A673 (cell line): ENCODE measurements around the gene PLPP2. TPM values are rescaled to one million over a fixed set of nuclear protein-coding genes. Genes with fewer than 3 reads are reported as not detected.
A peak's percentile ranks its signal among the peaks of the same experiment; 100 is the strongest.

Experiments
- BruUV-seq: library from RNA; stranded (reverse); fragments of 400-500 nt; replicated peaks from 2 replicates; lab custom pipeline; 2021; lab: Mats Ljungman, UMichigan
- CTCF ChIA-PET: fragments of 300-600 bp; sonication (Branson Sonifier 250); formaldehyde crosslinking; loops from one replicate; lab custom pipeline; 2022; ENCODE audit warnings: antibody characterized with exemption; lab: Charles Lee
- POLR2A ChIA-PET: fragments of 300-600 bp; sonication (Branson Sonifier 250); formaldehyde crosslinking; loops from one replicate; lab custom pipeline; 2022; ENCODE audit warnings: antibody characterized with exemption; ENCODE audit not compliant: low non-redundant PET; lab: Charles Lee
- DNase-seq: peaks from one replicate; pipeline ENCODE4 v3.0.0-alpha.2; 2015; ENCODE audit warnings: low spot score
- H3K27ac ChIP-seq: fragments of 200-600 bp; sonication (generic); 2 replicates; pipeline ENCODE4 v1.5.1; 2016; ENCODE audit warnings: mixed run types, low read depth, mild to moderate bottlenecking, mixed read lengths, antibody characterized with exemption, low read length; ENCODE audit not compliant: poor library complexity, severe bottlenecking
- H3K27me3 ChIP-seq: fragments of 200-600 bp; sonication (generic); replicated peaks from 2 replicates; pipeline ENCODE4 v1.6.1; 2017; ENCODE audit warnings: mixed run types, low read depth, mild to moderate bottlenecking, mixed read lengths, antibody characterized with exemption, low read length; ENCODE audit not compliant: insufficient read depth, poor library complexity
- H3K36me3 ChIP-seq: fragments of 200-600 bp; sonication (generic); 2 replicates; pipeline ENCODE4 v1.6.1; 2016; ENCODE audit warnings: mixed run types, mild to moderate bottlenecking, mixed read lengths, antibody characterized with exemption, low read length; ENCODE audit not compliant: insufficient read depth, poor library complexity, severe bottlenecking
- H3K4me1 ChIP-seq: fragments of 200-600 bp; sonication (generic); 2 replicates; pipeline ENCODE4 v1.6.1; 2017; ENCODE audit warnings: mixed run types, mild to moderate bottlenecking, mixed read lengths, antibody characterized with exemption, low read length; ENCODE audit not compliant: insufficient read depth, poor library complexity, severe bottlenecking
- H3K4me3 ChIP-seq: fragments of 200-600 bp; sonication (generic); 2 replicates; pipeline ENCODE4 v1.5.1; 2016; ENCODE audit warnings: low read depth, mixed run types, mild to moderate bottlenecking, mixed read lengths, low read length; ENCODE audit not compliant: poor library complexity, severe bottlenecking
- H3K9me3 ChIP-seq: fragments of 200-600 bp; sonication (generic); 2 replicates; pipeline ENCODE4 v1.6.1; 2016; ENCODE audit warnings: mixed run types, low read depth, mild to moderate bottlenecking, mixed read lengths, antibody characterized with exemption, low read length; ENCODE audit not compliant: poor library complexity, severe bottlenecking
- EZH2 ChIP-seq: fragments of 200-600 bp; sonication (generic); IDR thresholded peaks from 2 replicates; pipeline ENCODE4 v1.6.1; 2017; ENCODE audit warnings: borderline replicate concordance, low read depth, mild to moderate bottlenecking, mixed read lengths, antibody characterized with exemption, low read length; ENCODE audit not compliant: poor library complexity, severe bottlenecking
- intact Hi-C: fragments of 100-400 bp; cut with micrococcal nuclease; formaldehyde crosslinking; loops from one replicate; pipeline ENCODE4 v1.10.0; 2022; ENCODE audit not compliant: unreplicated experiment
- total RNA-seq: library from RNA; stranded (reverse); gene quantifications from 2 replicates; pipeline ENCODE4 v1.2.3, GENCODE V29; 2021
- TF ChIP-seq, protein P1 (sequence below): fragments of 300-800, 200-600 bp; sonication (generic); conservative IDR thresholded peaks from 2 replicates; pipeline ENCODE4 v1.5.1; 2017; ENCODE audit warnings: low read depth, mild to moderate bottlenecking, antibody characterized with exemption, low read length, moderate library complexity, mixed read lengths

Gene PLPP2
- total RNA-seq, 1 experiment from 2014 or later: 2.6 TPM

DNA sequence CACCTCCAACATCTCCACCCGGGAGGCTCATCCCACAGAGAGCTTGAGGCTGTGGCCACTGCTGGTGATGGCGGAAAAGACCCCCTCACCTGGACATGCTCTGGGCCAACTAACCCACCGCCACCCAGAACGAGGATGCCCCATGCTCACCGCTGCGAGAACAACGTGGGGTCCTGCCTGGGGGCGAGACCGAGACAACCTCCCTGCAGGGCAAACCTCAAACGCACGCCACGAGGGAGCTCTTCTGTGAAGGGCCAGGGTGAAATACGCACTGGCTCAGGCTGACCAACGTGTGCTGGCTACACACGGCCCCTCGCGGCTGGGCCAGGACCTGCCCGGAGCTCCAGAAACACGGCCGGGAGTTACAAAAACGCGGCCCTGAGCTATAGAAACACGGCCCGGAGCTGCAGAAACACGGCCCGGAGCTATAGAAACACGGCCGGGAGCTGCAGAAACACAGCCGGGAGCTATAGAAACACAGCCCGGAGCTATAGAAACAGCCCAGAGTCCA is 19.0 kb upstream of the PLPP2 start:
- H3K4me3 ChIP-seq: no peak overlapping the region
- no peaks in the 10 kb centered on the region for H3K4me1 ChIP-seq
- no TSS peak for BruUV-seq
- TF ChIP-seq EZH2: no peak
- TF ChIP-seq, protein P1, sequence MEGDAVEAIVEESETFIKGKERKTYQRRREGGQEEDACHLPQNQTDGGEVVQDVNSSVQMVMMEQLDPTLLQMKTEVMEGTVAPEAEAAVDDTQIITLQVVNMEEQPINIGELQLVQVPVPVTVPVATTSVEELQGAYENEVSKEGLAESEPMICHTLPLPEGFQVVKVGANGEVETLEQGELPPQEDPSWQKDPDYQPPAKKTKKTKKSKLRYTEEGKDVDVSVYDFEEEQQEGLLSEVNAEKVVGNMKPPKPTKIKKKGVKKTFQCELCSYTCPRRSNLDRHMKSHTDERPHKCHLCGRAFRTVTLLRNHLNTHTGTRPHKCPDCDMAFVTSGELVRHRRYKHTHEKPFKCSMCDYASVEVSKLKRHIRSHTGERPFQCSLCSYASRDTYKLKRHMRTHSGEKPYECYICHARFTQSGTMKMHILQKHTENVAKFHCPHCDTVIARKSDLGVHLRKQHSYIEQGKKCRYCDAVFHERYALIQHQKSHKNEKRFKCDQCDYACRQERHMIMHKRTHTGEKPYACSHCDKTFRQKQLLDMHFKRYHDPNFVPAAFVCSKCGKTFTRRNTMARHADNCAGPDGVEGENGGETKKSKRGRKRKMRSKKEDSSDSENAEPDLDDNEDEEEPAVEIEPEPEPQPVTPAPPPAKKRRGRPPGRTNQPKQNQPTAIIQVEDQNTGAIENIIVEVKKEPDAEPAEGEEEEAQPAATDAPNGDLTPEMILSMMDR: no peak
- H3K27me3 ChIP-seq: no peaks in the 10 kb centered on the region
- intact Hi-C loops: no loop called here
- ChIA-PET CTCF (no interaction called here), POLR2A (no interaction called here)
- peak; percentile 25 for DNase-seq
- H3K9me3 ChIP-seq: no peaks in the 10 kb centered on the region
- no peak overlapping the region for H3K27ac ChIP-seq
- H3K36me3 ChIP-seq: peaks cover 40% of the 10 kb centered on the region

DNA sequence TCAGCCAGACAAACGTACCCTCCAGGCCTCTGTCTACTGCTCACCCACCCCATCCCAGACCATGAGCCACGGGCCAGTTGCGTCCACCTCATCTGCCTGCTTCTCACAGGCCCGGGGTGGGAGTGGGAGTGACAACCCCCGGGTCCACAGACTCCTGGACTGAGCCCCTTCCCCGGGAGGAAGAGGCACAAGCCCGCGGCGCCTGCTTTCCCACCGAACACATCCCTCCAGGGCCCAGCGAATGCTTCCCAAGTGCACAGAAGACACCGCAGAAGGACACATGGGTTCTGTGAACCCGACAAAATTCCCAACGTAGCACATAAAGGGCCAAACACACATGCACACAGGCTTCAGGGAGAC is 18.0 kb upstream of the PLPP2 start:
- CTCF ChIA-PET: no interaction called here

DNA sequence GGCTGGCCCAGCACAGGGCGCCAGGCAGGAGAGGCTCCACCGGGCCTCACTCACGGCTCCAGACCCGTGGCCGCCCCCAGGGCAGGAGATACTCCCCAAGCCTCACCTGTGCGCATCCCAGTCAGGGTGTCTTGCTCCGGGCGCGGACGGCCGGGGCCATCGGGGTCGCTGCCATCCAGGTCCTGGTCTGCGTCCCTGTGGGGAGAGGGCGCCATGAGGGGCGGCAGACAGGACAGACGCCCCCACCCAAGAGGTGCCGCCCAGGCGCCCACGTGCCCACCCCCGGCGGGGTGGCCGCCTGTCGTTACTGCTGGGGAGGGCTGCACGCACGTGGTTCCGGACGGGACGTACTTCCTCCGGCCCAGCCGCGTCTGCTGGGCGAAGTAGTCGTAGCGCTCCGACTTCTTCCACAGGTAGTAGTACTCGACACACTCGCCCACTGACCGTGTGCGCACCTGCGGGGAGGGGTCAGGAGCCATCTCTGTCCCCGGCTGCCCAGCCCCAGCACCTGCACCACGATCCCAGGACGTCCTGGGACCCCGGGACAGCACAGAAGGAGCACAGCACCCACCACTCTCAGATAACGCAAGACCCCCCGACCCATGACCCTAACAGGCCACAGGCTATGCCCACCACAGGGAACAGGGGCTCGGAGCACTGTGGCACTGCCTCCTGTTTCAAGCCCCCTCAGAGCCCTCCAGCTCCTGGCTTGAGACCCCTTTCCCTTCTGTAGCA is 17.4 kb upstream of the PLPP2 start:
- H3K27me3 ChIP-seq: no peaks in the 10 kb centered on the region
- H3K4me3 ChIP-seq: no peak overlapping the region
- DNase-seq: no peak
- H3K4me1 ChIP-seq: no peaks in the 10 kb centered on the region
- peaks cover 40% of the 10 kb centered on the region for H3K36me3 ChIP-seq
- CTCF ChIA-PET: no interaction called here
- no peak for TF ChIP-seq EZH2
- TF ChIP-seq, protein P1: no peak
- no peak overlapping the region for H3K27ac ChIP-seq
- no TSS peak for BruUV-seq
- intact Hi-C loops: no loop called here
- H3K9me3 ChIP-seq: no peaks in the 10 kb centered on the region
- POLR2A ChIA-PET: no interaction called here

More for the DNA sequence above, 18.0 kb upstream of the PLPP2 start:
- no peak overlapping the region for H3K27ac ChIP-seq
- no peaks in the 10 kb centered on the region for H3K4me1 ChIP-seq
- intact Hi-C loops: no loop called here
- no peaks in the 10 kb centered on the region for H3K9me3 ChIP-seq
- H3K4me3 ChIP-seq: no peak overlapping the region
- peaks cover 40% of the 10 kb centered on the region for H3K36me3 ChIP-seq
- DNase-seq: no peak
- H3K27me3 ChIP-seq: no peaks in the 10 kb centered on the region
- BruUV-seq: no TSS peak
- TF ChIP-seq EZH2: no peak
- TF ChIP-seq, protein P1: no peak
- POLR2A ChIA-PET: no interaction called here
